Loucy (cell line): Measurements from ENCODE around the gene ATAD5.
"Not testable (repeated sequence)": the region's sequence is repeated elsewhere in the genome, so short reads cannot be mapped to it uniquely, and the experiment has no call there.

Experiments
- EZH2phosphoT487 ChIP-seq: fragments of 200-600 bp; IDR thresholded peaks from 2 replicates; pipeline ENCODE4 v1.6.1; 2018; ENCODE audit warnings: antibody characterized with exemption, mild to moderate bottlenecking, moderate library complexity, borderline replicate concordance
- TF ChIP-seq, protein P1 (sequence below): fragments of 200-600 bp; sonication (generic); conservative IDR thresholded peaks from 2 replicates; pipeline ENCODE4 v1.5.1; 2014; ENCODE audit warnings: mild to moderate bottlenecking, antibody characterized with exemption, low read length

GRCh38 chr17:30929861-30930260 lies 98.1 kb downstream of the ATAD5 start:
- not testable (repeated sequence) for TF ChIP-seq EZH2phosphoT487
- TF ChIP-seq, protein P1, sequence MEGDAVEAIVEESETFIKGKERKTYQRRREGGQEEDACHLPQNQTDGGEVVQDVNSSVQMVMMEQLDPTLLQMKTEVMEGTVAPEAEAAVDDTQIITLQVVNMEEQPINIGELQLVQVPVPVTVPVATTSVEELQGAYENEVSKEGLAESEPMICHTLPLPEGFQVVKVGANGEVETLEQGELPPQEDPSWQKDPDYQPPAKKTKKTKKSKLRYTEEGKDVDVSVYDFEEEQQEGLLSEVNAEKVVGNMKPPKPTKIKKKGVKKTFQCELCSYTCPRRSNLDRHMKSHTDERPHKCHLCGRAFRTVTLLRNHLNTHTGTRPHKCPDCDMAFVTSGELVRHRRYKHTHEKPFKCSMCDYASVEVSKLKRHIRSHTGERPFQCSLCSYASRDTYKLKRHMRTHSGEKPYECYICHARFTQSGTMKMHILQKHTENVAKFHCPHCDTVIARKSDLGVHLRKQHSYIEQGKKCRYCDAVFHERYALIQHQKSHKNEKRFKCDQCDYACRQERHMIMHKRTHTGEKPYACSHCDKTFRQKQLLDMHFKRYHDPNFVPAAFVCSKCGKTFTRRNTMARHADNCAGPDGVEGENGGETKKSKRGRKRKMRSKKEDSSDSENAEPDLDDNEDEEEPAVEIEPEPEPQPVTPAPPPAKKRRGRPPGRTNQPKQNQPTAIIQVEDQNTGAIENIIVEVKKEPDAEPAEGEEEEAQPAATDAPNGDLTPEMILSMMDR: not testable (repeated sequence)
